ENCODE results near the gene PTPRT.

PTPRT gene

DNA sequence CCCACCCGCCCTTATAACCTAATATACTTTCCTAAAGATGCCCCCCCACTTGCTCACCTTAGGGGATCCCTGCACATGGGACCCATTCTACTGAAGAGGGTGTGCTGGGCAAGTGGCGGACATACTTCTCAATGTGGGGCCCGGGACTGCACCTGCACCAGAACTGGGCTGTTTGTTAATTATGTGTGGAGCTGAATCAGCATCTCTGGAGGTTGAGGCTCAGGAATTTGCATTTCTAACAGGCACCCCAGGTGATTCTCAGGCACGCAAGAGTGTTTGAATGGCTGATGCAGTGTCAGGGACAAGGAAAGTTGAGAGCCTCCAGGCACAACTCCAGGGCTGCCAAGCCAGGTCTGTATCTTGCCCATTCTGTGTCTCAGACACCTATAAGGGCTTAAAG lies 8.9 kb upstream of the PTPRT start:
- ChIA-PET POLR2A (ENCODE audit: low non-redundant PET) (no interaction called here), CTCF (interaction anchor here (0.6 kb wide), 2 partner anchors 1501 to 1965 kb away, joined by 3 read pairs; no protein-coding TSS in a partner anchor)
- H3K27ac ChIP-seq, result no peak overlapping the region
- no peak for DNase-seq (ENCODE audit: low spot score)
- TF ChIP-seq, protein P1, sequence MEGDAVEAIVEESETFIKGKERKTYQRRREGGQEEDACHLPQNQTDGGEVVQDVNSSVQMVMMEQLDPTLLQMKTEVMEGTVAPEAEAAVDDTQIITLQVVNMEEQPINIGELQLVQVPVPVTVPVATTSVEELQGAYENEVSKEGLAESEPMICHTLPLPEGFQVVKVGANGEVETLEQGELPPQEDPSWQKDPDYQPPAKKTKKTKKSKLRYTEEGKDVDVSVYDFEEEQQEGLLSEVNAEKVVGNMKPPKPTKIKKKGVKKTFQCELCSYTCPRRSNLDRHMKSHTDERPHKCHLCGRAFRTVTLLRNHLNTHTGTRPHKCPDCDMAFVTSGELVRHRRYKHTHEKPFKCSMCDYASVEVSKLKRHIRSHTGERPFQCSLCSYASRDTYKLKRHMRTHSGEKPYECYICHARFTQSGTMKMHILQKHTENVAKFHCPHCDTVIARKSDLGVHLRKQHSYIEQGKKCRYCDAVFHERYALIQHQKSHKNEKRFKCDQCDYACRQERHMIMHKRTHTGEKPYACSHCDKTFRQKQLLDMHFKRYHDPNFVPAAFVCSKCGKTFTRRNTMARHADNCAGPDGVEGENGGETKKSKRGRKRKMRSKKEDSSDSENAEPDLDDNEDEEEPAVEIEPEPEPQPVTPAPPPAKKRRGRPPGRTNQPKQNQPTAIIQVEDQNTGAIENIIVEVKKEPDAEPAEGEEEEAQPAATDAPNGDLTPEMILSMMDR (conservative IDR thresholded peaks at IDR 0.05; ENCODE audit: low read depth), result no peak

DNA sequence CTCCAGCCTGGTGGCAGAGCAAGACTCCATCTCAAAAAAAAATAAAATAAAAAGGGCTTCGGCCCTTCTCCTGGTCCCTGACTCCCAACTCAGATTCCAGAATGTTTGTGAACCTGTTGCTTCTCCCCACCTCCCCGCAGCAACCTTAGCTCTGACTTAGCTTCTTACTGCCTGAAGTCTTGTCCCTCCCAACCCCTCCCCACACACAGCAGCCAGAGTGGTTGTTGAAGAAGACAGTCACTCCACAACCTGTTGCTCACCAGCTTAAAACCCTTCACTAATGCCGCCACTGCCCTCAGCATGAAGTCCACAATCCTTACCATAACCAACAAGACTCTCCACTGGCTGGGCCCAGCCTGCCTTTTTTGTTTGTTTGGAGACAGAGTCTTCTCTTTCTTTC lies 6.5 kb upstream of the PTPRT start:
- no peak overlapping the region for H3K27ac ChIP-seq
- no peak for DNase-seq (ENCODE audit: low spot score)
- POLR2A ChIA-PET (ENCODE audit: low non-redundant PET), result no interaction called here
- TF ChIP-seq, protein P1 (conservative IDR thresholded peaks at IDR 0.05; ENCODE audit: low read depth), result no peak
- CTCF ChIA-PET, result interaction anchor here (1.3 kb wide), 1 partner anchor 1462 kb away, joined by 3 read pairs; no protein-coding TSS in a partner anchor

GRCh38 chr20:43194137-43194536 lies 4.4 kb upstream of the PTPRT start:
- ChIA-PET CTCF (no interaction called here), POLR2A (ENCODE audit: low non-redundant PET) (no interaction called here)
- TF ChIP-seq, protein P1 (conservative IDR thresholded peaks at IDR 0.05; ENCODE audit: low read depth), result no peak
- H3K27ac ChIP-seq, result no peak overlapping the region
- no peak for DNase-seq (ENCODE audit: low spot score)

DNA sequence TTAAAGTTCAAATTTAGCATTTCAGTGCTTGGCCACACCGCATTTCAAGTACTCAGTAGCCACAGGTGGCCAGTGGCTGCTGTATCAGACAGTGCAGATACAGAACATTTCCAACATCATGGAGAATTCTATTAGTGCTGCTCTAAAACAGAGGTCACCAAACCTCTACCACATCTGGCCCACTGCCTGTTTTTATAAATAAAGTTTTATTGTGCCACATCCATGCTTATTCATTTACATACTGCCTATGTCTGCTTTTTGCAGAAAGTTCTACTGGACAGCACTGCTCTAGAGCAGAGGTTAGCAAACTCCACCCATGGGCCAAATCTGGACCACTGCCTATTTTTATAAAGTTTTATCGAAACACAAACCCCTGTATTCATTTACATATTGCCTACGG lies 3.7 kb upstream of the PTPRT start:
- no peak for DNase-seq (ENCODE audit: low spot score)
- ChIA-PET POLR2A (ENCODE audit: low non-redundant PET) (no interaction called here), CTCF (interaction anchor here (3.5 kb wide), 1 partner anchor 1455 kb away, joined by 12 read pairs; no protein-coding TSS in a partner anchor)
- H3K27ac ChIP-seq, result no peak overlapping the region
- TF ChIP-seq, protein P1 (conservative IDR thresholded peaks at IDR 0.05; ENCODE audit: low read depth), result no peak

- H3K27ac ChIP-seq, result no peak overlapping the region
- ChIA-PET CTCF (interaction anchor here (0.6 to 3.5 kb wide), 11 partner anchors 9 to 1500 kb away, joined by 3 to 12 read pairs (median 4); no protein-coding TSS in a partner anchor), POLR2A (ENCODE audit: low non-redundant PET) (no interaction called here)
- DNase-seq (ENCODE audit: low spot score), result peak; percentile 55
- TF ChIP-seq, protein P1 (conservative IDR thresholded peaks at IDR 0.05; ENCODE audit: low read depth), result peak; percentile 62
Observed at GRCh38 chr20:43191946-43192863, 2.5 kb upstream of the PTPRT start.

- H3K27ac ChIP-seq, result no peak overlapping the region
- ChIA-PET CTCF (interaction anchor here (0.6 to 3.5 kb wide), 10 partner anchors 8 to 1499 kb away, joined by 3 to 12 read pairs (median 3); no protein-coding TSS in a partner anchor), POLR2A (ENCODE audit: low non-redundant PET) (no interaction called here)
- TF ChIP-seq, protein P1 (conservative IDR thresholded peaks at IDR 0.05; ENCODE audit: low read depth), result no peak
- DNase-seq (ENCODE audit: low spot score), result no peak
Observed at GRCh38 chr20:43191143-43191542, 1.4 kb upstream of the PTPRT start.

Data from RWPE1 (cell line).